GM18867 (cell line): ENCODE results near the gene SELENOS.
"Not testable (repeated sequence)": the region's sequence is repeated elsewhere in the genome, so short reads cannot be mapped to it uniquely, and the experiment has no call there.

Experiments used
- ATAC-seq: cut with Tn5 transposase; IDR thresholded peaks from one replicate; pipeline ENCODE4 v1.9.1; 2021; ENCODE audit warnings: mild to moderate bottlenecking, moderate library complexity; ENCODE audit not compliant: unreplicated experiment

The SELENOS gene

DNA sequence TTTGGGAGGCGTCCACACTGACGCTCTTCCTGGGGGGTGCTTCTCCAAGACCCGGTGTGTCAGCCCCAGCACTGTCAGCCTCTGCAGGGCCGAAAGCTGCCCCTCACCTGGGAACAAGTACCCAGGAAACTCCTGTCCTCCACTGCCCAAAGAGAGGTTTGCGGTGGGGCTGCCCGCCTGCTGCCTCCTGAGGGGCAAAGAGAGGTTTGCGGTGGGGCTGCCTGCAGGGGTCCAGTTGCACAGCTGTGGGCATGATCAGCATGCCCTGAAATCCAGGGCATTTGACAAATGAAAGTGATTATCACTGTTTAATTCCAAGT lies 32.8 kb upstream of the SELENOS start:
- no peak for ATAC-seq

- ATAC-seq, result no peak
Observed at GRCh38 chr15:101309436-101310160, 32.3 kb upstream of the SELENOS start.

- ATAC-seq, result no peak
Observed at GRCh38 chr15:101308604-101309435, 31.5 kb upstream of the SELENOS start.

DNA sequence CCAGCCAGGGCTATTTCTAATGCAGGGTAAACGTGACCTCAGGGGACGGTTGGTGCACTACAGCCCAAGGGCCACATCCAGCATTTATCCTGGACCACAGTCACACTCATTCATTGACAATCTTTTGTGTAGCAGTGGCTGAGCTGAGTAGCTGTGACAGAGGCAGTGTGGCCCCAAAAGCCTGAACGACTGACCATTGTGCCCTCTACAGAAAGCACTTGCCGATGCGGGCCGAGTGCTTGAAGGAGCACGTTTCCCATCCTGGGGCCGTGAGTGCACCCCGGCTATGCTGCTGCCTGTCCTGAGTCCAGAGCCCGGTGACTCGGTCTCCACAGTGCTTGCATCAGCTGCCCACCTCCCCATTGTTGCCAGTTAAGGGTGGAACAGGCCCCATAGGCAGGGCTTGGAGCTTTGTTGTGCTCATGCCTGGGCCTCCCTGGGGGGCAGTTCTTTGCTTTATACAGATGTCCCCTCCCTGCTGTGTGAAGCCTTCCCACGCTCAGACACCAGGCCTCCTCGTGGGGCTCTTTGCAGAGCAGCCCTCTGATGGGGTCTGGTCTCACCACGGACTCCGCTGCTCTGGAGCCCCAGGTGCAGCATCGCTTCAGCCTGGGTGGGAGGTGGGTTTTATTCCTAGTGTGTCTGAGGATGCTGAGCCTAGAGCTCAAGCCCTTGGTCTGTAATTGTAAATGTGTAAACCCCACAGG lies 30.8 kb upstream of the SELENOS start:
- no peak for ATAC-seq

DNA sequence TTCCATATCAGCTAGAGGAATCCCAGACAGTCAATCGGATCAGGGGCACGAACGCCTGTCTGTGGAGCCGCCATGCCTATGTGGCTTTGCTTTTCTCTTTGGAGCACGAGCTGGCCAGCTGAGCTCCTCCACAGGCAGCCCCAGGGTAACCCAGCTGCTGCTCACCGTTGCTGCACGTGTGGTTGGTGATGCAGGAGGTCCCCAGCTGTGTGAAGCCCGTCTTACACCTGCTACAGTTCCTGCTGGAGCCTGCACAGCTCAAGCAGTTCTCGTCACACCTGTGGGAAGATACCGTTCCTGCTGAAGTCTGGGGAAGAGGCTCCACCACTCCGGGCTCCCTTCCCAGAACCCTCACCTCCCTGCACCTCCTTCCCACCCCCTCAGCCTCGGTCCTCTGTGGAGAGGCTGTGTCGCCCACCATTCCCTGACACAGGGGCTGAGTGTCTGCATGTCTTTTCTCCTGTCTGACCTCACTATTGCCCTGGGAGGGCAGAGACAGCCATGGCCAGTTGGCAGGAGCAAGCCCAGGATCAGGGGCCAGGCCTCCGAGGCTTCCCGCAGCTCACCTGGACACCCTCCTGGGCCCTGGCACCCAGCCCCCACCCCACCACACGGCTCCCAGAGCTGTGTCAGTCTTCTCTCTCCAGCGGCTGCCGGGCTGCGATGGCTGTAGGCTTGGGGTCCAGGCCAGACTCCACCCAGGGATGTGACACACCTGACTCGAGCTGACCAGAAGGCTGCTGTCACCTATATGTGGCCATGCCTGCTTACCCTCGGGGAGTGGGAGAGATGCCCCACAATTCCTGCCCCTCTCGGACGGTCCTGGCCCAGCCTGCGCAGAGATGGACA lies 30.0 kb upstream of the SELENOS start:
- no peak for ATAC-seq

DNA sequence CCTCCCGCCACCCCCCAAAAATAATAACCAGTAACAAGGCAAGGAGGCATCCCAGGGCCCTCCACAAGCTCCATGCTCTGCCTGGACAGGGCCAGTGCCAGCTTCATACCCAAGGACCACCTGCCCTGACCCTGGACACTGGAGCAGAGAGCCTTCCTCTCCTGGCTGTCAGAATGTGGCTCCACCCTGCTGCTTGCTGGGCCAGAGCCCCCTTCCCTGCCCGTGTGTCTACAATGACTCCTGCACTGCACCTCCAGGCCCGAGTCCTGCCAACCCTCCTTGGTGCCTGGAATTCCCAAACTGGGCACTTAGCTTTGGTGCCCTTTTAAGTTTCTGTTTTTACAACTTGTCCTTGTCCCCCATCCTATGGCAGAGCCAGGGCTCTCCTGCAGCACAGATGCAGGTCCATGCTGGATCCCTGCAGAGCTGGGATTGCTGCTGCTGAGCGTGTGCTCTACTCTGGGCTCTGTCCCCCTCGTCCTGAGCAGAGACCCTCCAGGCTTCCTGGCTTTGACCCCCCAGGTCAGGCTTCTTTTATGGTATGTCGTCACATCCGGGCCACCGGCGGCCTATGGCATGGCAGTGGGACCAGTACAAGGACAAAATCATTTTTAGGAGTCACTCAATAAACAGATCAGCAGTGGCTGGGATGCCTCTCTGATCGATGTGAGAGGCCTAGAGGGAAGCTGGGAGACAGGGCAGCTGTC lies 29.2 kb upstream of the SELENOS start:
- ATAC-seq, result no peak

- ATAC-seq, result no peak
Observed at GRCh38 chr15:101305820-101306255, 28.6 kb upstream of the SELENOS start.

DNA sequence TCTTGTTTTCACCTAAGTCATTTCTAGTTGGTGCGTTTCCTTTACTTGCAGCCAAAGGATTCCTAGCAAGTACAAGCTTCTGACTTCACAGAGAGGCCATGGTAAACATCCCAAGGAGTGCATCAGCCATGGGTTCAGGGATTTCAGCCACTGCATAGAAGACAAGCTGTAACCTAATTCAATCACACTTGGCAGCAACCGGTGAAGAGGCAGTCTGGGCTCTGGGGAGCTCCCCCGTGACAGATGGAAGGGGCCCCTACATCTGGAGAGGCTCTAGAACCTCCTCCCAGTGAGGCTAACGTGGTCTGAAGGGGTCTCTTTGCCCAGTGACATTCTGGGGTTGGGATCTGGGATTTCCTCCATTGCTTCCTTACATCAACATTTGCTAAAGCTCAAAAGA lies 26.1 kb upstream of the SELENOS start:
- no peak for ATAC-seq

- no peak for ATAC-seq
Observed at GRCh38 chr15:101296418-101297405, 19.4 kb upstream of the SELENOS start.

DNA sequence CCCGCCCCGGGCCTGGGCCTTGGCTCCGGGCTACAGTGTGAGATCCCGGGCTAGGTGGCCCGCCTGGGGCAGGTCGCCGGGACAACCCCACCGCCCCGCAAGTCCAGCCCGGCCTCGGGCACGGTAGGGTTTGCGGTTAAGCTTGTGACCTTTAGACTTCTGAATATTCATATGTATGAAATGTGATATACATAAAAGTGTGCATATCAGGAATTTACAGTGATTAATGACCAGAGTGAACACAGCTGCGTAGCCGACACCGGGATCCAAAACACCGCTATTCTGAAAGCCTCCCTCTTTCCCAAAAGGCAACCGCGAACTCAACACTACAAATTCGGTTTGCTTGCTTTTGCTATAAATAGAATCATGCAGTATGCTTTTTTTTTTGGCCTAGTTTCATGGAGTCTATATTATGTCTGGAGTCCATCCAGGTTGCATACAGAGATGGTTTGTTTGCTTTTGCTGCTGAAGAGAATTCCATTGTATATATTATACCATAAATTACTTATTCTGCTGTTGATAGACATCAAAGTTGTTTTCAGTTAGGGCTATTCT lies 18.4 kb upstream of the SELENOS start:
- ATAC-seq, result no peak

DNA sequence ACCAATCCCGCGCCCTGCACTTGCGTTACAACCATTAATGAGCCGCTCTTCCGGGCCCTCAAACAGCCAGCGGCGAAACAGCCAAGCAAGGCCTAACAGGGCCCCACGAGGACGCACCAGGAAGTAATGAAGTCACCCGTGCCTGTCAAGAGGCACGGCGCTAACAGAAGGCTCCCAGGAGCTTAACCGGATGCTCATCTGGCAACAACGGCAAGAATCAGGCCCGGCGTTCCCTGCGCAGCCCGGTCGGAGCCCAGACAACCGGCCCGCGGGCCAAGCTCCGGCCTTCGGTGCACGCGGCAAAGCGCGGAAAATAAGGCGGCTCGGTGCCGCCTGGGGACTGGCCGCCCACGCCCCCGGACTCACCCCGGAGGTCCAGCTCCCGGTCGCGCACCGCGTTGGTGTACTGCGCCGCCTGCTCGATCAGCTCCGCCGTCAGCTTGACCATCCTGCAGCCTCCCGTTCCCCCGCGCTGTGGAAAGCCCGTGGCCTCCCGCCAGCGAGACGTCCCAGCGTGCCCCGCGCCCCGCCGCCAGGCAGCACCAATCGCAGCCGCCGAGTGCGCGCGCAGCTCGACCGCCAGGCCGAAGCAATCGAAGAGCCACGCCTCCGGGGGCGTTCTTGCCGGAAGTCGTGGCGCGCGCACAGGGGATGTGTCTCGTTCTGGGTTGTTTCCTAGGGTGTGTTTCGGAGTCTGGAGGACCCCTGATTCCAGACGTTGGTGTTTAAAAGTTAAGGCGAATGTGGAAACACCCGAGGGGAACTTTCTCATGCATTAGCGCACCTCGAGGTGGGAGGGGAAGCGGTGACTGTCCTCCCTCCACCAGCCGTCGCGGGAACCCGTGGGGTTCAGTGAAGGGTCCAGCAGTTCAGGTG lies 17.7 kb upstream of the SELENOS start, which contains the start of gene SNRPA1:
Gene SNRPA1 (minus strand): TSS at position 518 of the 876 bp plus-strand sequence. CDS start 70 bp downstream, at position 448.
- peak; percentile 73 for ATAC-seq

DNA sequence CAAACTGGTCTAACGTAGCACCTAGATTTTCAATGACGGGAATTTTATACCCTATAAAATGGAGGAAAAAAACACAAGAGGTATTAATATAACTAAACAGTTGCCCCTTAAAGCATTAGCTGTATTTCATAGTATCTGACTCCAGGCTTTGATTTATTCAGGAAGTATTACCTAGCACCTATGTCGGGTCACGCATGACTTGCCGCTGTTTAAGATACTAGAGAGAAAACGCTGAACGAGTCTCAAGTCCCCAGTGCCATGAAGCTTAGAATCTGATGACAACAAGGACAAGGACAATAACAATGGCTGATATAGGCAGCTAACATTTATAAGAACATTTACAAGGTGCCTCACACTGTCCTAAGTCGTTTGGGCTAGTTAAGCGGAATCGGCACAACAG lies 15.8 kb upstream of the SELENOS start:
- no peak for ATAC-seq

DNA sequence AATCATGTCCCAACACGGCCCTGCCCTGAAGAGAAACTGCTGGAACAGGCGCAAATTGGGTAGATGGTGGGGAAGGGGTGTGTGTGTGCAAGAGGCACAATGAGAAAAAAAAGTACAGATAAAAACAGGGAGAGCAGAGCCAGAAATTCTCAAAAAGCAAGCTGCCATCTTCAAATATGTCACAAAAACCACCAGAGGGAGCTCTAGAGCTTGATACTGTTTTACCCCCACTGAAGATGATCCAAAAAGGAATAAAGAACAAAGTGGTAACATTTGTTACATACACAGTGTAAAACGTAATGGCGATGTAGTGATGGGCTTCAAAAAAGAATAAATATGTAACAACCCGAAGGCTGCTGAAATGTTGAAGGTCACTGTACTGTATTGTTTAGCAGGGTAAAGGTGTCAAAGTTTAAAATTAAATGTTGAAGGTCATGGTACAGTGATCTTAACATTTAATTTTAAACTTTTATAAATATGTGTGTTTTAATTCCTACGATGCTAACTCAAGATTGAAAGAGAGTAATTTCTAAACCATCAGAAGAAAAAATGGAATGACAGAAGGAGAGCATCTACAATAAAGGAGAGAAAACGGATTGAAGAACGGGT lies 11.7 kb upstream of the SELENOS start:
- no peak for ATAC-seq

- ATAC-seq, result not testable (repeated sequence)
Observed at GRCh38 chr15:101287342-101287741, 10.1 kb upstream of the SELENOS start.

DNA sequence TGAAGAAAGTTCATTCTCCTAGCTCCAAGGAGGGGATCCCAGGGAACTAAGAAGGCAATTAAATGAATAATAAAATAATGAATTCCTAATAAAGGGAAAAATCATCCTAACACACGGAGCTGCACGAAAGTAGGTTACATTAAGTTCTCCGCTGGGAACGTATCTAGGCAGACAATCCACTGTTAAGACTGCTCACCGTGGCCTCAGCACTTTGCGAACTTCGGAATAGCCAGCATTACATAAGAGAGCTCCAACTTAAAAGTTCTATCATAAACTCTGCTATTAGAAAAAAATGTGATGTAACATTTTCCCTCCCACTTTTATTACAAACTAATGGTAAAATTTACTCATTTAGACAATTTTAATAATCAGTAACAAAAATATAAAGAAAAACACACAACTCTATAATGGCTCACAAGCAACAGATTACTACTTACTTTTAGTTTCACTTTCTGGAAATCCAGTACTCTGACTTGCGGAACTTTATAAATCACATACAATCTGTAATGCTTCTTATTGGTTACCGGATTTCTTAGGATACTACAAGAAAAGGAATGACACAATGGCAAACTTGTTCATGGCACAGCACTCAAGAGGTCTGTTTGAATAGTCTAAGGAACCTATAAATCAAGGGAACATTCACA lies 9.3 kb upstream of the SELENOS start:
- ATAC-seq, result no peak

DNA sequence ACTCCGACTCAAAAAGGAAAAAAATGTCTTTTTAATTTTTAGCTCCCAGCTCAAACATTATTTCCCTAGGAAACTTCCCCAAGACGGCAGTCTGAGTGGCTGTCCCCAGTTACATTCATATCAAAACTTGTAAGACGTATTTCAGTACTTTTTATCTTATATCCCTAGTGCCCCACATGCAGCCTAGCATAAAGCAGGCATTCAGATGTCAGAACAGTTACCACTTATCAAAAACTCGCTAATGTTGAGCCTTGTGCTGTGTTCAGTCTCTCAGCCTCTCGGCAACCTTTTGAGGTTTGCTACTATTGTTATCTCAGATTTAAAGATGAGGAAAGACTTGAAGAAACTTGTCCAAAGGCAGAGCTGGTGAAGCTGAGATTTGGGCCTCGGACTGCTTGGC lies 6.6 kb upstream of the SELENOS start:
- no peak for ATAC-seq

- no peak for ATAC-seq
Observed at GRCh38 chr15:101280007-101280406, 2.7 kb upstream of the SELENOS start.
